Panc1 (cell line): ENCODE results near the gene TLE1.

ENCODE experiments used
- POLR2AphosphoS5 ChIP-seq: IDR thresholded peaks from 2 replicates; pipeline ENCODE4 v1.6.1; 2012; ENCODE audit warnings: mild to moderate bottlenecking, low read depth, low read length, moderate library complexity
- SIN3A ChIP-seq: IDR thresholded peaks from 2 replicates; pipeline ENCODE4 v1.6.1; 2012; ENCODE audit warnings: low read depth, mild to moderate bottlenecking, low read length, moderate library complexity, borderline replicate concordance; ENCODE audit not compliant: insufficient read depth
- TCF7L2 ChIP-seq: IDR thresholded peaks from 2 replicates; pipeline ENCODE4 v1.6.1; 2011; ENCODE audit warnings: mild to moderate bottlenecking, low read depth, low read length, inconsistent platforms
- TF ChIP-seq, protein P1 (sequence below): fragments of 450-650 bp; IDR thresholded peaks from 2 replicates; pipeline ENCODE4 v1.5.1; 2017; ENCODE audit warnings: mild to moderate bottlenecking
- TF ChIP-seq, protein P2 (sequence below), 2 experiments: IDR thresholded peaks; 2 replicates each; pipeline ENCODE4 v1.6.1; 2011 to 2012; ENCODE audit warnings: low read depth in 2 of 2, control low read depth in 1 of 2, low read length in 1 of 2, mild to moderate bottlenecking in 1 of 2, moderate library complexity in 1 of 2; ENCODE audit not compliant: insufficient read depth in 1 of 2

DNA sequence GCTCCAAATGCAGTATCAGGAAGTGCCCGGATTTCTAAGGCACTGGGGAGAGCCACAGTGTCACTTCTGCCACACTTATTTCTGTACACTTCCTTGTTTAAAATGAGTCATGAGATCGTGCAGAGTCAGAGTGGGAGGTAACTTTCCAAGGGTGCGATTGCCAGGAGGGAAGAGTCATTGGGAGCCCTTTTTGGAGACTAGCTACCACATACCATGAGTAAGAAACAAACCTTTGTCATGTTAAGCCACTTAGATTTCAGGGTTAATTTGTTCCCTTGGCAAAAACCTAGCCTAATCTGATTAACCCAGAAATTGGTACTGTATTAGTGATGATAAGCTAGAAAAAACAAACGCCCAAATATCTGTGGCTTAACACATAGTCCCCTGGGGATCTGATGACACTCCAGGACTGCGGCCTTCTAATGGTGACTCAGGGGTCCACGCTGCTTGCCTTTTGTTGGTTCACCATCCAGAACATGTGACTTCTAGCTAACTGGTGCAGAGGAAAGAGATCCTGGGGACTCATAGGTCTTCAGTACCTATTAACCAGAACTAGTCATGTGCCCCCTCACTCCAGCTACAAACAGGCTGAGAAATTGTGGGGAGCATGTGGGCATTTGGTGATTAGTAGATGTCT is 48.6 kb upstream of the TLE1 start:
- TF ChIP-seq, protein P1, sequence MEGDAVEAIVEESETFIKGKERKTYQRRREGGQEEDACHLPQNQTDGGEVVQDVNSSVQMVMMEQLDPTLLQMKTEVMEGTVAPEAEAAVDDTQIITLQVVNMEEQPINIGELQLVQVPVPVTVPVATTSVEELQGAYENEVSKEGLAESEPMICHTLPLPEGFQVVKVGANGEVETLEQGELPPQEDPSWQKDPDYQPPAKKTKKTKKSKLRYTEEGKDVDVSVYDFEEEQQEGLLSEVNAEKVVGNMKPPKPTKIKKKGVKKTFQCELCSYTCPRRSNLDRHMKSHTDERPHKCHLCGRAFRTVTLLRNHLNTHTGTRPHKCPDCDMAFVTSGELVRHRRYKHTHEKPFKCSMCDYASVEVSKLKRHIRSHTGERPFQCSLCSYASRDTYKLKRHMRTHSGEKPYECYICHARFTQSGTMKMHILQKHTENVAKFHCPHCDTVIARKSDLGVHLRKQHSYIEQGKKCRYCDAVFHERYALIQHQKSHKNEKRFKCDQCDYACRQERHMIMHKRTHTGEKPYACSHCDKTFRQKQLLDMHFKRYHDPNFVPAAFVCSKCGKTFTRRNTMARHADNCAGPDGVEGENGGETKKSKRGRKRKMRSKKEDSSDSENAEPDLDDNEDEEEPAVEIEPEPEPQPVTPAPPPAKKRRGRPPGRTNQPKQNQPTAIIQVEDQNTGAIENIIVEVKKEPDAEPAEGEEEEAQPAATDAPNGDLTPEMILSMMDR: no peak
- TF ChIP-seq POLR2AphosphoS5: no peak
- TF ChIP-seq, protein P2, sequence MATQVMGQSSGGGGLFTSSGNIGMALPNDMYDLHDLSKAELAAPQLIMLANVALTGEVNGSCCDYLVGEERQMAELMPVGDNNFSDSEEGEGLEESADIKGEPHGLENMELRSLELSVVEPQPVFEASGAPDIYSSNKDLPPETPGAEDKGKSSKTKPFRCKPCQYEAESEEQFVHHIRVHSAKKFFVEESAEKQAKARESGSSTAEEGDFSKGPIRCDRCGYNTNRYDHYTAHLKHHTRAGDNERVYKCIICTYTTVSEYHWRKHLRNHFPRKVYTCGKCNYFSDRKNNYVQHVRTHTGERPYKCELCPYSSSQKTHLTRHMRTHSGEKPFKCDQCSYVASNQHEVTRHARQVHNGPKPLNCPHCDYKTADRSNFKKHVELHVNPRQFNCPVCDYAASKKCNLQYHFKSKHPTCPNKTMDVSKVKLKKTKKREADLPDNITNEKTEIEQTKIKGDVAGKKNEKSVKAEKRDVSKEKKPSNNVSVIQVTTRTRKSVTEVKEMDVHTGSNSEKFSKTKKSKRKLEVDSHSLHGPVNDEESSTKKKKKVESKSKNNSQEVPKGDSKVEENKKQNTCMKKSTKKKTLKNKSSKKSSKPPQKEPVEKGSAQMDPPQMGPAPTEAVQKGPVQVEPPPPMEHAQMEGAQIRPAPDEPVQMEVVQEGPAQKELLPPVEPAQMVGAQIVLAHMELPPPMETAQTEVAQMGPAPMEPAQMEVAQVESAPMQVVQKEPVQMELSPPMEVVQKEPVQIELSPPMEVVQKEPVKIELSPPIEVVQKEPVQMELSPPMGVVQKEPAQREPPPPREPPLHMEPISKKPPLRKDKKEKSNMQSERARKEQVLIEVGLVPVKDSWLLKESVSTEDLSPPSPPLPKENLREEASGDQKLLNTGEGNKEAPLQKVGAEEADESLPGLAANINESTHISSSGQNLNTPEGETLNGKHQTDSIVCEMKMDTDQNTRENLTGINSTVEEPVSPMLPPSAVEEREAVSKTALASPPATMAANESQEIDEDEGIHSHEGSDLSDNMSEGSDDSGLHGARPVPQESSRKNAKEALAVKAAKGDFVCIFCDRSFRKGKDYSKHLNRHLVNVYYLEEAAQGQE (IDR thresholded peaks at IDR 0.05; ENCODE audit: insufficient read depth in 1 of 2, low read depth in 2 of 2, low read length in 1 of 2): no peak
- TF ChIP-seq SIN3A: no peak
- no peak for TF ChIP-seq TCF7L2
